ENCODE measurements around the gene RHOV. TPM values are rescaled to one million over a fixed set of nuclear protein-coding genes. Genes with fewer than 3 reads are reported as not detected.

RHOV gene
- total RNA-seq, 2 experiments from 2014 or later, result 0.27 to 0.51 TPM

DNA sequence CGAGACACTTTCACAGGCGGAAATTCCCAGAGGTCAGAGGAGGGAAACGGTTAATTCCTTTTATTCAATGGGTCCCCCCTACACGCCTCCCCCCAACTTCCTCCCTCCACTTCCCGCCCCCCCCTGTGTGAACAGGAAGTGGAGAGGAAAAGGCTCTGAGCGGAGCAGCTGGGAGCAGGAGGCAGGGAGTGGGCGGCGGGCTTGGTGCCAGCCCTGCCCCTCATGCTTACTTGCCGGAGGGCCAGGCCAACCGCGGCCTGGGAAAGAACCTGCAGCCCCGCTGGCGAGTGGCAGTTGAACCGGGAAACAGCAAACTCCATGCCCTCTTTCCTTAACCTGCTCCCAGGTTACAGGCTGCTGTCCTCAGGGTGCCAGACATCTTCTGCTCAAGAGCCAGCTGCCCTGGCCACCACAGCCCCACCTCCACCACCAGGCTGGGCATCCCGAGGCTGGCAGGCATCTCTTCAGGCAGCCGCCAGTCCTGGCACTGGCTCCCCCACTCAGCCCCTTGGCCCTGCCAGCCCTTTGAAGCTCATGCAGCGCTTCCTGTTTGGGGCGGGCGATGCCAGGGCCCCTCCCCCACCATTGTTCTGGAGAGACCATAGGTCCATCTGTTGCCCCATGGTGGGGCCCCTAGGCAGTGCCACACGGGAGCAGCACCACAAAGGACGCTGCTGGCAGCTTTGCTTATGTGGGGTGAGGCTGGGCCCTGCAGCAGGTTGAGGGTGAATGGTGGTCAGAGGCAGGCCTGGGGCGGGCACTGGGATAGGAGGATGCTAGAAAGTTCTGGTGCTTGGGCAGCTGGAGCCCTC is 33.2 kb upstream of the RHOV start:
- ChIA-PET POLR2A (interaction anchor here (0.6 to 1.5 kb wide), 5 partner anchors 8 to 143 kb away, joined by 3 to 4 read pairs (median 4); partner anchors contain the start of gene CHAC1), CTCF (interaction anchor here (0.7 to 6.5 kb wide), 16 partner anchors 10 to 393 kb away, joined by 3 to 71 read pairs (median 5); partner anchors contain the start of genes CHAC1, DLL4 and VPS18)

DNA sequence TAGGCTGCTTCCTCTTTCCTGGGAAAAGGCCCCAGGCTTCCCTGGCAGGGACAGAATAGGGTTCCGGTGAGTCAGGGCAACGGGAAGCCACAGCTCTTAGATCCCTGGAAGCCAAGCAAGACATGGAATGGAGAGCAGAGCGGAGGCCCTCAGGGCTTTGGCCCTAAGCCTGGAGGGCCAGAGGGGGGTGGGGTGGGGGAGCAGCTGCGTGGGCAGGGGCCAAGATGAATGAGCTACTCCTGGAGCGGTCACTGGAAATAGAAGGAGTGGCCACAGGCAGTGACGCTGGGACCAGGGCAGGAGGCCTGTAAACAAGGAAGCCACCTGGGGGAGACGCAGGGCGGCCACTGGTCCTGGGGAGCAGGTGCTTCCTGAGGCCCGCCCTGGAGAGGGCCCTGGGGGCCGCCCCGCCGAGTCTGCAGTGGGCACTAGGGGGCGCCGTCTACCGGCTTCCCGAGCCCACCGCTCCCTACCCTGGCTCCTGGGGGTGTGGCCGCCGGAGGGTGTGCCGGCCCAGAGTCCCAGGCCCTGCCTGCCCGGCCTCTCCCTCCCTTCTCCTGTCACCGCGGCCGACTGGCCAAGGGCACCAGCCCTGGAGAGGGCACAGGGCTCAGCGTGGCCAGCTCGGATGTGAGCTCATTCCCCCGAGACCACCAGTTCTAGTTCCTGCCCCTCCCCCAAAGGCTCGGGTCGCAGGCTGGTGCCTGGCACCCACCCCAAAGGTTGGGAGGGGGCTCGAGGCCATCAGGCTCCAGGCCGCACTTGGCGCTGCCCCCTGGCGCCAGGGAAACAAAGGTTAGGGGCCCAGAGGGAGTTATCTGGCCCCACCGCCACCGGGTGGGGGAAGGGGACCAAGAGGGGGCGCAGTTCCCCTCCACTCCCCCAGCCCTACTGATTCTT is 32.3 kb upstream of the RHOV start:
- ChIA-PET POLR2A (interaction anchor here (0.6 to 1.5 kb wide), 4 partner anchors 9 to 109 kb away, joined by 3 to 5 read pairs (median 4); no protein-coding TSS in a partner anchor), CTCF (interaction anchor here (0.6 to 6.5 kb wide), 20 partner anchors 9 to 394 kb away, joined by 3 to 71 read pairs (median 5); partner anchors contain the start of genes DLL4 and VPS18)

DNA sequence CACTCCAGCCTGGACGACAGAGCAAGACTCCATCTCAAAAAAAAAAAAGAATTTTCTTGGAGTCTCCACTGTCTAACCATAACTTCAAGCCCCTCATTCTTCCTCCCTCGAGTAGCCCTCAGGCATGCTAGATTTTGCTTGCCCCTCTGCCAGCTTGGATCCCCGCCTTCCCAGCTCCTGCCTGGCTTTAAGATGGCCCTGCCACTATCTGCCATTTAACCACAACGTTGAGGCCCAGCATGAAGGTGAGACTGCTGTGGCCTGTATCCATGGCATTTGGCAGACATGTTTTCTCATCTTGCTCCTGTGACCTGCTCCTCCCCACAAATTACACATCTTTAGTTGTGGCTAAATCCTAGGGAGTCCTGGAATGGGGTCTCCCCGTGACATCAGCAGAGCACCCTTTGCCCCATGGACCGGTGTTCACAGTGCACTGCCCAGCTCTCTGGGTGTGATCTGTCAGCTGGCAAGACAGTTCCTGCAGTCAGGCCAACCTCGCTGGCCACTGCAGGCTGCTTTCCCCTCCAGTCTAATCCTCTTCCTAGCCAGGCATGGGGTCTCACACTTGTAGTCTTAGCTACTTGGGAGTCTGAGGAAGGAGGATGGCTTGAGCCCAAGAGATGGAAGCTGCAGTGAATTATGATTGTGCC is 30.6 kb upstream of the RHOV start:
- ChIA-PET POLR2A (interaction anchor here (0.7 to 1.0 kb wide), 2 partner anchors 50 to 681 kb away, joined by 3 read pairs; no protein-coding TSS in a partner anchor), CTCF (interaction anchor here (0.6 to 6.5 kb wide), 16 partner anchors 8 to 428 kb away, joined by 3 to 71 read pairs (median 6); partner anchors contain the start of genes CHAC1, DLL4, NUSAP1 and OIP5)

DNA sequence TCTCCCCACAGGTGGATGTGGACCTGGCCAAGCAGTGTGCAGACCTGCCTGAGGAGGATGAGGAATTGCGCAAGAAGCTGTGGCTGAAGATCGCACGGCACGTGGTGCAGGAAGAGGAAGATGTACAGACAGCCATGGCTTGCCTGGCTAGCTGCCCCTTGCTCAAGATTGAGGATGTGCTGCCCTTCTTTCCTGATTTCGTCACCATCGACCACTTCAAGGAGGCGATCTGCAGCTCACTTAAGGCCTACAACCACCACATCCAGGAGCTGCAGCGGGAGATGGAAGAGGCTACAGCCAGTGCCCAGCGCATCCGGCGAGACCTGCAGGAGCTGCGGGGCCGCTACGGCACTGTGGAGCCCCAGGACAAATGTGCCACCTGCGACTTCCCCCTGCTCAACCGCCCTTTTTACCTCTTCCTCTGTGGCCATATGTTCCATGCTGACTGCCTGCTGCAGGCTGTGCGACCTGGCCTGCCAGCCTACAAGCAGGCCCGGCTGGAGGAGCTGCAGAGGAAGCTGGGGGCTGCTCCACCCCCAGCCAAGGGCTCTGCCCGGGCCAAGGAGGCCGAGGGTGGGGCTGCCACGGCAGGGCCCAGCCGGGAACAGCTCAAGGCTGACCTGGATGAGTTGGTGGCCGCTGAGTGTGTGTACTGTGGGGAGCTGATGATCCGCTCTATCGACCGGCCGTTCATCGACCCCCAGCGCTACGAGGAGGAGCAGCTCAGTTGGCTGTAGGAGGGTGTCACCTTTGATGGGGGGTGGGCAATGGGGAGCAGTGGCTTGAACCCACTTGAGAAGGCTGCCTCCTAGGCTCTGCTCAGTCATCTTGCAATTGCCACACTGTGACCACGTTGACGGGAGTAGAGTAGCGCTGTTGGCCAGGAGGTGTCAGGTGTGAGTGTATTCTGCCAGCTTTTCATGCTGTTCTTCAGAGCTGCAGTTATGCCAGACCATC is 28.8 kb upstream of the RHOV start:
- ChIA-PET POLR2A (no interaction called here), CTCF (interaction anchor here (0.6 to 6.5 kb wide), 15 partner anchors 7 to 282 kb away, joined by 3 to 71 read pairs (median 7); partner anchors contain the start of genes CHAC1, DLL4 and VPS18)

DNA sequence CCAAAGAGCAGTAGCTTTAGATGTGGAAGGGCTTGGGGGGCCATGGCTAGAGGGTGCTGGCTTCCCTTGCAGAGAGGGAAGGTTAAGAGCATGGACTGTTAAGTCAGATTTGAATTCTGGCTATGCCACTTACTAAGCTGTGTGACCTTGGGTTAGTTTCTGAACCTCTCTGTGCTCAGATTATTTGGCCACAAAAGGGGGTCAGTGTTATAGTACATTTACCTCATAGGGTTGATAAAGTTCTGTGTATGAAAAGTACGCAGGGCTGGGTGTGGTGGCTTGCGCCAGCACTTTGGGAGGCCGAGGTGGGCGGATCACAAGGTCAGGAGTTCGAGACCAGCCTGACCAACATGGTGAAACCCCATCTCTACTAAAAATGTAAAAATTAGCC is 27.0 kb upstream of the RHOV start:
- CTCF ChIA-PET, result no interaction called here
- POLR2A ChIA-PET, result interaction anchor here (0.7 kb wide), 1 partner anchor 563 kb away, joined by 3 read pairs; no protein-coding TSS in a partner anchor

DNA sequence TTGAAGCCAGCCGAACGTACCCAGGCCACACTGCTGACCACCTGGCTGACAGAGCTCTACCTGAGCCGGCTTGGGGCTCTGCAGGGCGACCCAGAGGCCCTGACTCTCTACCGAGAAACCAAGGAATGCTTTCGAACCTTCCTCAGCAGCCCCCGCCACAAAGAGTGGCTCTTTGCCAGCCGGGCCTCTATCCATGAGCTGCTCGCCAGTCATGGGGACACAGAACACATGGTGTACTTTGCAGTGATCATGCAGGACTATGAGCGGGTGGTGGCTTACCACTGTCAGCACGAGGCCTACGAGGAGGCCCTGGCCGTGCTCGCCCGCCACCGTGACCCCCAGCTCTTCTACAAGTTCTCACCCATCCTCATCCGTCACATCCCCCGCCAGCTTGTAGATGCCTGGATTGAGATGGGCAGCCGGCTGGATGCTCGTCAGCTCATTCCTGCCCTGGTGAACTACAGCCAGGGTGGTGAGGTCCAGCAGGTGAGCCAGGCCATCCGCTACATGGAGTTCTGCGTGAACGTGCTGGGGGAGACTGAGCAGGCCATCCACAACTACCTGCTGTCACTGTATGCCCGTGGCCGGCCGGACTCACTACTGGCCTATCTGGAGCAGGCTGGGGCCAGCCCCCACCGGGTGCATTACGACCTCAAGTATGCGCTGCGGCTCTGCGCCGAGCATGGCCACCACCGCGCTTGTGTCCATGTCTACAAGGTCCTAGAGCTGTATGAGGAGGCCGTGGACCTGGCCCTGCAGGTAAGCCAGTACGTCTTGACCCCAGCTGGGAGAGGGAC is 26.4 kb upstream of the RHOV start:
- POLR2A ChIA-PET, result no interaction called here
- CTCF ChIA-PET, result no interaction called here

DNA sequence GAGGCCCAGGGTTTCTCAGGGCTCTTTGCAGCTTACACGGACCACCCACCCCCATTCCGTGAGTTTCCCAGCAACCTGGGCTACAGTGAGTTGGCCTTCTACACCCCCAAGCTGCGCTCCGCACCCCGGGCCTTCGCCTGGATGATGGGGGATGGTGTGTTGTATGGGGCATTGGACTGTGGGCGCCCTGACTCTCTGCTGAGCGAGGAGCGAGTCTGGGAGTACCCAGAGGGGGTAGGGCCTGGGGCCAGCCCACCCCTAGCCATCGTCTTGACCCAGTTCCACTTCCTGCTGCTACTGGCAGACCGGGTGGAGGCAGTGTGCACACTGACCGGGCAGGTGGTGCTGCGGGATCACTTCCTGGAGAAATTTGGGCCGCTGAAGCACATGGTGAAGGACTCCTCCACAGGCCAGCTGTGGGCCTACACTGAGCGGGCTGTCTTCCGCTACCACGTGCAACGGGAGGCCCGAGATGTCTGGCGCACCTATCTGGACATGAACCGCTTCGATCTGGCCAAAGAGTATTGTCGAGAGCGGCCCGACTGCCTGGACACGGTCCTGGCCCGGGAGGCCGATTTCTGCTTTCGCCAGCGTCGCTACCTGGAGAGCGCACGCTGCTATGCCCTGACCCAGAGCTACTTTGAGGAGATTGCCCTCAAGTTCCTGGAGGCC is 25.6 kb upstream of the RHOV start:
- ChIA-PET POLR2A (no interaction called here), CTCF (interaction anchor here (0.6 kb wide), 1 partner anchor 160 kb away, joined by 4 read pairs; no protein-coding TSS in a partner anchor)

DNA sequence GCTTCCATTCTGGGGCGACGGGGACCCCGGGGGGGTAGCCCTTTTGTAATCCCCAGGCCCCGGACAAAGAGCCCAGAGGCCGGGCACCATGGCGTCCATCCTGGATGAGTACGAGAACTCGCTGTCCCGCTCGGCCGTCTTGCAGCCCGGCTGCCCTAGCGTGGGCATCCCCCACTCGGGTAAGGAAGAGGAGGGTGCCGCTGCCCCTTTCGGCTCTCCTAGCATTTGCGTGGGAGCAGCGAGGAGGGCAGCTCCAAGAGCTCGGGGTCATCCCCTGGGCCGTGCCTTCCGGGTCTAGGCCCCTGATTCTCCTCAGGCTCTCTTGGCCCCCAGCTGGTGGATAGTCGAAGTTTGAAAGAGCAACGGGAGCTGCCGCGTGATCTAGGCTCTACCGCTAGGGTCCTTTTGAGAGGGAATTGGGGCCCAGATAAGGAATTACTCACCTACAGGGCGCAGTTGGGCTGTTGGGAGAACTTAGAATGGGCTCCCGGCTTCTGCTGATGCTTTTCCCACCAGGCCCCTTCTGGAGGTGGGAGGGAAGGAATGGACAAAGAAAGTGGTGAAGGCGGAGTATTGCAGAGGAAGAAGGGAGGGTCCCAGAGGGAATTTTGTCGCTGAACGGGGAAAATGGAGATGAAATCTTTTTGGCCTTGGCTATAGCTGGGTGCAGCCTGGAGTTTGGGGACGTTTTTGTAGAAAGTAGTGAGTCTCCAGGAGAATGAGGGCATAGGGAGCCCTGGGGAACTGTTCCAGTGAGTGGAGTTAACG is 20.8 kb upstream of the RHOV start:
- ChIA-PET CTCF (interaction anchor here (0.7 to 5.3 kb wide), 20 partner anchors 10 to 305 kb away, joined by 3 to 66 read pairs (median 4); partner anchors contain the start of genes CHAC1, DLL4, RHOV and SPINT1), POLR2A (interaction anchor here (0.6 to 2.3 kb wide), 5 partner anchors 36 to 222 kb away, joined by 3 to 21 read pairs (median 3); partner anchors contain the start of genes CHAC1 and SPINT1)

DNA sequence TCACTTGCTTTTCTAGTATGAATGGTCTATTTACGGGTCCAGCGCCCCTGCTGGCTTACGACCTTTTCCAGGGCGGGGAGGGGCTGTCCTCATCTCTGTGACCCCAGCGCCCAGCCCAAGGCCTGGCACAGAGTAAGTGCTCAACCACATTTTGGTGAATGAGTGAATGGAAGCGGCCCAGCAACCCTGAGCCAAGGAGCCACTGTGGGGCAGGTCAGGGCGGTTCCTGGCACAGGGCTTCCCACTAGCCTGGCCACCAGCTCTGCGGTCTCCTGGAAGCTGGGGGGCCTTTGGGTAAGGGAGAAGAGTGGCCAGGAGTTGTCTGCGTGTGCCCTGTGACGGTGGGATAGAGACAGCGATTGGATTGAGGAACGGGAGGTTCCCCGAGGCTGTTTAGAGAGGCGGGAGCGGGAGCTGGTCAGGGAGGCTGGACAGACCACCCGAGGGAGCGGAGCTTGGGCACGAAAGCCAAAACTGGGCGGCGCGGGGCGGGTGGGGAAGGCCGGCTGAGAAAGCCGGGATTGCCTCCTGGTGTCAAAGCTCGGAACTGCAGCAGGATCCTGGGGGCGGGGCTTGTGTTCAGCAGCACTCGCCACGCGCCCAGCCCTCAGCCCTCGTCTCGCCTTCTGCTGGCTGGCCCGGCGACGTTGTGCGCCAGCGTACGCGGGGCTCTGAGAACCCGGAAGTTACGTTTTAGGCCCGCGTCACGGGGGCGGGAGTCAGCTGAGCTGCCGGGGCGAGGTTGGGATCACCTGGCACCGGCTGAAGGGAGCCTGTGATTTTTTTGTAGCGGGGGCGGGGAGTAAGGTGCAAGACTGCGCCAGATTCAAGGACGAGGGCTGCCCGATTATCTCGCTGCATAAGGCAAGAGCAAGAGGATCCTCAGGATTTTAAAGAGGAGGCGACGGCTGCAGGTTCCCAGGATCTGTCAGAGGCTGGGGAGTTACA is 20.0 kb upstream of the RHOV start, which contains the start of gene VPS18:
TSS of gene VPS18 (plus strand) at position 718 of the 948 bp plus-strand sequence. CDS start 319 bp downstream, outside the sequence.
- POLR2A ChIA-PET, result interaction anchor here (0.6 to 2.3 kb wide), 8 partner anchors 35 to 388 kb away, joined by 3 to 21 read pairs (median 4); partner anchors contain the start of genes CHAC1, RAD51 and SPINT1
- CTCF ChIA-PET, result interaction anchor here (0.5 to 5.3 kb wide), 20 partner anchors 9 to 827 kb away, joined by 3 to 66 read pairs (median 4); partner anchors contain the start of genes CHAC1, DLL4, RHOV and SPINT1

DNA sequence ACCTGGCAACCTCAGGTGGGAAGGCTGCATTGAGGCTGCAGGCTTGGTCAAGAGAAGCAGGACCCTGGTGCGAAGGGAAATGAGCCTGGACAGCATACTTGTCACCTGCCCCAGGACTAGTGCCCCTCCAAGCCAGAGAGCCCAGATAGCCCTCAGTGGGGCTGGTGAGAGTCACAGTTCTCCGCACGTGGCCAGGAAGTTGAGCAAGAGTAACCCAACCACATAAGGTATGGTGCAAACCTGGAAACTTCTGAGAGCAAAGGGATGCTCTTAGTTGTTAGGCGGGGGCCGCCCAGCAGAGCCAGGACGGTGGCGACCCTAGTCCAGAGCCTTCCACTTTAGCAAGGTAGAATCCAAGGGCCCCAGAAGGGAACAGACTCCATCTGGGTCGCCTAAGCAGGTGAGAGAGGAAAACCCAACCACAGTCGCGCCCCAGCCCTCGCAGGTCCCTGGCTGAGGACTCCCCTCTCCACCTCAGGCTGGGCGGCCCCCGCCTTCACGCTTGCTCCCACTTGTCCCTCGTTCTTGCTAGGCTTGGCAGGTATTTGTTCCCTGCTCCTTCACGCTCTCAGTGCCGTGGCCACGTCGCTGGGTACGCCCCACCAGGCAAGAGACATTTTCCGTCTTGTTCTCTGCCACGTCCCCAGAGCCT is 19.1 kb upstream of the RHOV start:
- ChIA-PET POLR2A (no interaction called here), CTCF (interaction anchor here (0.5 to 3.1 kb wide), 8 partner anchors 12 to 386 kb away, joined by 3 to 12 read pairs (median 6); partner anchors contain the start of genes CHAC1, RHOV and SPINT1)

DNA sequence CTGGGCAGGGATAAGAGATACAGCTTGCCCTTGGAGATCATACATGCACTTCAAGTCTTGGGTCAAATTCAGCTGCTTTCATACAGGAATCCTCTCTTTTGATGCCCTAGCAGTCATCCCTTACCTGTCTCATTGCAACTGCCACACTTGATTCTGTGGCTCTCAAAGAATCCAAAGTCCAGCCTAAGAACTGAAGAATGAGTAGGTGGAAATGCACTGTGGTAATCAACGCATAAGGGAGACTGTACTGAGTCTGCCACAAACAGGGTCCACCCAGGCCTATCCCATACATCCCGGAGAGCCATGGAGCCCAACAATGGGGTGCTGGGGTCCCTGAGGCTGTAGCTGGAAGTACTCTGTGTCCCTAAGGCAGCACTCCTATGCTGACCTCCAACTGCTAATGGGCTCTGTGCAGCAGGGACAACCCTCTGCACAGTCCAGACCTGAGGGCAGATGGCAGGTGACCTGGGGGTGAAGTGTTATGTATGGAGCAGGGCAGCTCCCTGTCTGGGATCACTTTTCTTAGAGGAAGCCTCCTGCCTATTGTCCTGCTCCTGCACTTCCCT is 18.5 kb upstream of the RHOV start:
- ChIA-PET CTCF (interaction anchor here (0.5 to 2.1 kb wide), 5 partner anchors 19 to 385 kb away, joined by 3 to 12 read pairs (median 4); partner anchors contain the start of gene RHOV), POLR2A (interaction anchor here (1.1 kb wide), 1 partner anchor 35 kb away, joined by 4 read pairs; no protein-coding TSS in a partner anchor)

DNA sequence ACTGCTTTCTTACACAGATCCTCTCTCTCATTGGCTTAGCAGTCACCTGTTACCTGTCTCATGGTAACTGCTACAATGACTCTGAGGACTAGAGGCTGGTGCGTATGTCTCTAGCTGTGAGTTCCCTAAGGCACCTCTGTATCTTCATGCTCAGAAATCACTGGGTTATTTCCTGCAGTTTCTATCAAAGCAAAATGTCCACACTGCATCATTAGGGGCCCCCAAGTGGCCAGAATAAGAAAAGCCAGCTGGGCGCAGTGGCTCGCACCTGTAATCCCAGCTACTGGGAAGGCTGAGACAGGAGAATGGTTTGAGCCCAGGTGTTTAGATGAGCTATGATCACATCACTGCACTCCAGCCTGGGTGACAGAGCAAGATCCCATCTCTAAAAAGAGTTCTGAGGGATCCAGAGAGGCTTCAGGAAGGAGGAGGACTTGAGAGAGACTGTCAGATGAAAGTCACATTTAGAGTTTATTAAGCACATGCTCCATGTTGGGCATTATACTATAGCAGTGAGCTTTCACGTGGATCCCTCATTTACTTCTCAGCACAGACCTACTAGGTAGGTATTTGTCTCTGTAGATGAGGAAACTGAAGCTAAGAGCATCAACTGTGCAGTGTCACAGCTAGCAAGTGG is 17.9 kb upstream of the RHOV start:
- POLR2A ChIA-PET, result interaction anchor here (1.1 kb wide), 1 partner anchor 34 kb away, joined by 4 read pairs; no protein-coding TSS in a partner anchor
- CTCF ChIA-PET, result interaction anchor here (1.1 to 2.1 kb wide), 4 partner anchors 18 to 39 kb away, joined by 4 to 12 read pairs (median 6); partner anchors contain the start of gene RHOV
